Activated CD8-positive, alpha-beta memory T cell treated with anti-CD3 and anti-CD28 coated beads for 24 hours (primary cell): ENCODE data around the gene SDK1.
"Not testable (repeated sequence)": the region's sequence is repeated elsewhere in the genome, so short reads cannot be mapped to it uniquely, and the experiment has no call there.

Experiments used
- DNase-seq: peaks from one replicate; pipeline ENCODE4 v3.0.0-alpha.2; 2020

Gene SDK1

GRCh38 chr7:3747467-3747866, 446.4 kb downstream of the SDK1 start:
- no peak for DNase-seq

- no peak for DNase-seq
Observed at GRCh38 chr7:3748389-3748788, 447.3 kb downstream of the SDK1 start.

GRCh38 chr7:3753868-3754267, 452.8 kb downstream of the SDK1 start:
- no peak for DNase-seq

- no peak for DNase-seq
Observed at GRCh38 chr7:3754493-3755341, 453.7 kb downstream of the SDK1 start.

GRCh38 chr7:3755778-3756453, 454.9 kb downstream of the SDK1 start:
- not testable (repeated sequence) for DNase-seq

GRCh38 chr7:3757059-3757458, 456.0 kb downstream of the SDK1 start:
- no peak for DNase-seq

- no peak for DNase-seq
Observed at GRCh38 chr7:3760651-3761050, 459.6 kb downstream of the SDK1 start.

- DNase-seq = no peak
Observed at GRCh38 chr7:3762146-3762831, 461.2 kb downstream of the SDK1 start.

- DNase-seq = no peak
Observed at GRCh38 chr7:3767917-3768777, 467.1 kb downstream of the SDK1 start.

GRCh38 chr7:3771906-3772305, 470.9 kb downstream of the SDK1 start:
- no peak for DNase-seq

GRCh38 chr7:3778345-3778744, 477.3 kb downstream of the SDK1 start:
- DNase-seq = no peak

GRCh38 chr7:3780016-3780415, 479.0 kb downstream of the SDK1 start:
- DNase-seq = no peak

- DNase-seq = no peak
Observed at GRCh38 chr7:3780525-3780924, 479.5 kb downstream of the SDK1 start.

- DNase-seq = no peak
Observed at GRCh38 chr7:3781607-3782006, 480.6 kb downstream of the SDK1 start.

GRCh38 chr7:3787717-3788264, 486.7 kb downstream of the SDK1 start:
- DNase-seq = no peak

- no peak for DNase-seq
Observed at GRCh38 chr7:3790803-3791202, 489.8 kb downstream of the SDK1 start.

GRCh38 chr7:3791327-3791726, 490.3 kb downstream of the SDK1 start:
- no peak for DNase-seq

- DNase-seq = no peak
Observed at GRCh38 chr7:3795141-3795540, 494.1 kb downstream of the SDK1 start.

- DNase-seq = no peak
Observed at GRCh38 chr7:3795781-3796180, 494.7 kb downstream of the SDK1 start.

GRCh38 chr7:3805151-3805550, 504.1 kb downstream of the SDK1 start:
- DNase-seq = no peak

GRCh38 chr7:3806516-3806915, 505.5 kb downstream of the SDK1 start:
- no peak for DNase-seq

- no peak for DNase-seq
Observed at GRCh38 chr7:3807824-3808223, 506.8 kb downstream of the SDK1 start.

GRCh38 chr7:3821488-3821887, 520.4 kb downstream of the SDK1 start:
- no peak for DNase-seq
